HG03457 (cell line): ENCODE results near the gene IRX5.

Experiments
- ATAC-seq: cut with Tn5 transposase; IDR thresholded peaks from one replicate; pipeline ENCODE4 v1.9.1; 2021; ENCODE audit warnings: moderate number of reproducible peaks; ENCODE audit not compliant: unreplicated experiment

IRX5 gene

GRCh38 chr16:54946909-54947308, 16.2 kb downstream of the IRX5 start:
- ATAC-seq: no peak

GRCh38 chr16:54947616-54948015, 17.0 kb downstream of the IRX5 start:
- no peak for ATAC-seq

- no peak for ATAC-seq
Observed at GRCh38 chr16:54952195-54952594, 21.5 kb downstream of the IRX5 start.

- no peak for ATAC-seq
Observed at GRCh38 chr16:54953461-54953860, 22.8 kb downstream of the IRX5 start.

GRCh38 chr16:54954220-54954619, 23.6 kb downstream of the IRX5 start:
- ATAC-seq: no peak

GRCh38 chr16:54955757-54956156, 25.1 kb downstream of the IRX5 start:
- no peak for ATAC-seq

- ATAC-seq: no peak
Observed at GRCh38 chr16:54957403-54958166, 26.9 kb downstream of the IRX5 start.

GRCh38 chr16:54962045-54962444, 31.4 kb downstream of the IRX5 start:
- ATAC-seq: no peak

GRCh38 chr16:54964239-54964638, 33.6 kb downstream of the IRX5 start:
- ATAC-seq: no peak

- ATAC-seq: no peak
Observed at GRCh38 chr16:54965464-54965863, 34.8 kb downstream of the IRX5 start.

- ATAC-seq: no peak
Observed at GRCh38 chr16:54968011-54968410, 37.3 kb downstream of the IRX5 start.

GRCh38 chr16:54968784-54969183, 38.1 kb downstream of the IRX5 start:
- ATAC-seq: no peak

GRCh38 chr16:54970016-54970415, 39.4 kb downstream of the IRX5 start:
- no peak for ATAC-seq

GRCh38 chr16:54974367-54974766, 43.7 kb downstream of the IRX5 start:
- no peak for ATAC-seq

GRCh38 chr16:54976651-54977200, 46.1 kb downstream of the IRX5 start:
- ATAC-seq: no peak

GRCh38 chr16:54977211-54977610, 46.5 kb downstream of the IRX5 start:
- no peak for ATAC-seq

- no peak for ATAC-seq
Observed at GRCh38 chr16:54980821-54981220, 50.2 kb downstream of the IRX5 start.
